ENCODE data around the gene MUS81.

DNA sequence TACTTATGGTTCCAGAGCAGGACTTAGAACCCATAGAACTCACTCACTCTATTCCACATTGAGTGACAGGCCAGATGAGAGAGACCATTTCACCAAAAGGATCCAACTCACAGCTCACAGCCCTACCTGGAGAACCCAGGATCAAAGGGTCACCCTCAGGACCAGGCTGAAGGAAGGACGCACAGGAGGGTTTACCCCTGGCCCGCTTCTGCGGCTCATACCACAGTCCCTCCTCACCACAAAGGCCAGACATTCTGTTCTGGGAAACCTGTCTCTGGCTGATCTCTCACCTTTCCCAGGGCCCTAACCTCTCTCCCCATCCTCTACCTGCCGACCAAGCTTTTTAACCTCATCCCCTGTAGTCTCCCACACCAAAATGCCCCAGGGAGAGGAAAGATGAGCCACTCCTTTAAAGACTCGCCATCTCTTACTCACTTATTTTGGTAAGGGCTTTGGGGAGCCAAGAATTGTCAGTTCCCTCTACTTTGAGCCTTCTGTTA is 35.3 kb downstream of the MUS81 start:
- TF ChIP-seq, protein P1, sequence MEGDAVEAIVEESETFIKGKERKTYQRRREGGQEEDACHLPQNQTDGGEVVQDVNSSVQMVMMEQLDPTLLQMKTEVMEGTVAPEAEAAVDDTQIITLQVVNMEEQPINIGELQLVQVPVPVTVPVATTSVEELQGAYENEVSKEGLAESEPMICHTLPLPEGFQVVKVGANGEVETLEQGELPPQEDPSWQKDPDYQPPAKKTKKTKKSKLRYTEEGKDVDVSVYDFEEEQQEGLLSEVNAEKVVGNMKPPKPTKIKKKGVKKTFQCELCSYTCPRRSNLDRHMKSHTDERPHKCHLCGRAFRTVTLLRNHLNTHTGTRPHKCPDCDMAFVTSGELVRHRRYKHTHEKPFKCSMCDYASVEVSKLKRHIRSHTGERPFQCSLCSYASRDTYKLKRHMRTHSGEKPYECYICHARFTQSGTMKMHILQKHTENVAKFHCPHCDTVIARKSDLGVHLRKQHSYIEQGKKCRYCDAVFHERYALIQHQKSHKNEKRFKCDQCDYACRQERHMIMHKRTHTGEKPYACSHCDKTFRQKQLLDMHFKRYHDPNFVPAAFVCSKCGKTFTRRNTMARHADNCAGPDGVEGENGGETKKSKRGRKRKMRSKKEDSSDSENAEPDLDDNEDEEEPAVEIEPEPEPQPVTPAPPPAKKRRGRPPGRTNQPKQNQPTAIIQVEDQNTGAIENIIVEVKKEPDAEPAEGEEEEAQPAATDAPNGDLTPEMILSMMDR (IDR thresholded peaks at IDR 0.05), result no peak
- TF ChIP-seq EZH2 (IDR thresholded peaks at IDR 0.05) (no peak), EZH2phosphoT487 (IDR thresholded peaks at IDR 0.05) (no peak)
